SU-DHL-6 (cell line): ENCODE measurements around the gene PMP22.

Source experiments
- H2AFZ ChIP-seq: fragments of 200-600 bp; sonication (generic); 2 replicates; pipeline ENCODE4 v1.6.1; 2014; ENCODE audit warnings: low read depth, mild to moderate bottlenecking, moderate library complexity, mixed read lengths, antibody characterized with exemption, low read length; ENCODE audit not compliant: severe bottlenecking
- H3F3A ChIP-seq: fragments of 200-600 bp; shearing (Covaris generic); 2 replicates; pipeline ENCODE4 v1.6.0; 2016; ENCODE audit warnings: antibody characterized with exemption, mild to moderate bottlenecking; ENCODE audit not compliant: insufficient read depth
- H3K27ac ChIP-seq: fragments of 200-600 bp; sonication (generic); 2 replicates; pipeline ENCODE4 v1.5.1; 2016; ENCODE audit warnings: low read depth, mild to moderate bottlenecking, low read length, moderate library complexity, mixed read lengths
- H3K27me3 ChIP-seq: fragments of 200-600 bp; sonication (generic), shearing (Covaris generic); 2 replicates; pipeline ENCODE4 v1.6.0; 2014; ENCODE audit warnings: mild to moderate bottlenecking, low read length
- H3K36me3 ChIP-seq: fragments of 200-600 bp; sonication (generic); 2 replicates; pipeline ENCODE4 v1.6.1; 2014; ENCODE audit warnings: mild to moderate bottlenecking, low read length, mixed read lengths
- H3K4me2 ChIP-seq: fragments of 300-600, 200-600 bp; shearing (Covaris generic), sonication (generic); 2 replicates; pipeline ENCODE4 v1.6.0; 2014; ENCODE audit warnings: low read length, low read depth, mild to moderate bottlenecking; ENCODE audit not compliant: poor library complexity, severe bottlenecking
- H3K4me3 ChIP-seq: fragments of 200-600 bp; sonication (generic); 2 replicates; pipeline ENCODE4 v1.5.1; 2014; ENCODE audit warnings: antibody characterized with exemption, low read length, mild to moderate bottlenecking, mixed read lengths; ENCODE audit not compliant: insufficient read depth, poor library complexity, severe bottlenecking
- H3K79me2 ChIP-seq: fragments of 200-600 bp; sonication (generic); 2 replicates; pipeline ENCODE4 v1.6.1; 2014; ENCODE audit warnings: mild to moderate bottlenecking, low read length, moderate library complexity; ENCODE audit not compliant: insufficient read depth
- H3K9ac ChIP-seq: fragments of 200-600 bp; sonication (generic); 2 replicates; pipeline ENCODE4 v1.7.0; 2014; ENCODE audit warnings: mild to moderate bottlenecking, low read length
- H3K9me2 ChIP-seq: fragments of 200-600 bp; sonication (generic); replicated peaks from 2 replicates; pipeline ENCODE4 v1.6.1; 2014; ENCODE audit warnings: low read length; ENCODE audit not compliant: insufficient read depth
- H3K9me3 ChIP-seq: fragments of 200-600 bp; sonication (generic); 2 replicates; pipeline ENCODE4 v1.6.1; 2014; ENCODE audit warnings: low read length, mixed read lengths; ENCODE audit not compliant: insufficient read depth
- H4K20me1 ChIP-seq: fragments of 200-600 bp; sonication (generic); 2 replicates; pipeline ENCODE4 v1.6.1; 2014; ENCODE audit warnings: low read depth, mild to moderate bottlenecking, antibody characterized with exemption, low read length, moderate library complexity, mixed read lengths
- CTCF ChIP-seq: fragments of 200-600 bp; sonication (generic); IDR thresholded peaks from one replicate; pipeline ENCODE4 v1.5.1; 2017; ENCODE audit warnings: antibody characterized with exemption, mild to moderate bottlenecking, low read length, moderate library complexity; ENCODE audit not compliant: insufficient read depth, poor library complexity, severe bottlenecking
- EZH2phosphoT487 ChIP-seq: fragments of 200-600 bp; sonication (generic), shearing (Covaris generic); conservative IDR thresholded peaks from 2 replicates; pipeline ENCODE4 v1.6.1; 2018; ENCODE audit warnings: mild to moderate bottlenecking, antibody characterized with exemption, low read length, moderate library complexity, mixed read lengths

Gene PMP22

GRCh38 chr17:15303268-15303667, 38.1 kb upstream of the PMP22 start:
- H3F3A ChIP-seq: no peaks in the 10 kb centered on the region
- H2AFZ ChIP-seq: no peak overlapping the region
- H3K9ac ChIP-seq: no peak overlapping the region
- H3K4me2 ChIP-seq: no peak overlapping the region
- no peak overlapping the region for H3K4me3 ChIP-seq
- H3K9me3 ChIP-seq: no peaks in the 10 kb centered on the region
- H3K27me3 ChIP-seq: no peaks in the 10 kb centered on the region
- TF ChIP-seq CTCF (no peak), EZH2phosphoT487 (no peak)
- H3K27ac ChIP-seq: no peak overlapping the region
- no peaks in the 10 kb centered on the region for H4K20me1 ChIP-seq
- H3K36me3 ChIP-seq: no peaks in the 10 kb centered on the region
- H3K9me2 ChIP-seq: no peaks in the 10 kb centered on the region
- no peaks in the 10 kb centered on the region for H3K79me2 ChIP-seq

GRCh38 chr17:15301845-15302244, 36.7 kb upstream of the PMP22 start:
- no peak overlapping the region for H2AFZ ChIP-seq
- H3K4me3 ChIP-seq: no peak overlapping the region
- H3K9me3 ChIP-seq: no peaks in the 10 kb centered on the region
- no peak overlapping the region for H3K27ac ChIP-seq
- H3F3A ChIP-seq: no peaks in the 10 kb centered on the region
- H3K9ac ChIP-seq: no peak overlapping the region
- H3K9me2 ChIP-seq: no peaks in the 10 kb centered on the region
- no peaks in the 10 kb centered on the region for H3K79me2 ChIP-seq
- H4K20me1 ChIP-seq: no peaks in the 10 kb centered on the region
- TF ChIP-seq EZH2phosphoT487 (no peak), CTCF (no peak)
- no peak overlapping the region for H3K4me2 ChIP-seq
- no peaks in the 10 kb centered on the region for H3K27me3 ChIP-seq
- no peaks in the 10 kb centered on the region for H3K36me3 ChIP-seq

GRCh38 chr17:15298176-15298575, 33.0 kb upstream of the PMP22 start:
- TF ChIP-seq CTCF: no peak
- no peak for TF ChIP-seq EZH2phosphoT487
- no peaks in the 10 kb centered on the region for H3K9me2 ChIP-seq
- H3K9me3 ChIP-seq: no peaks in the 10 kb centered on the region
- no peaks in the 10 kb centered on the region for H3K27me3 ChIP-seq
- H3K27ac ChIP-seq: no peak overlapping the region
- H2AFZ ChIP-seq: no peak overlapping the region
- H3F3A ChIP-seq: no peaks in the 10 kb centered on the region
- no peaks in the 10 kb centered on the region for H3K36me3 ChIP-seq
- no peaks in the 10 kb centered on the region for H3K79me2 ChIP-seq
- no peaks in the 10 kb centered on the region for H4K20me1 ChIP-seq
- no peak overlapping the region for H3K4me3 ChIP-seq
- no peak overlapping the region for H3K9ac ChIP-seq
- no peak overlapping the region for H3K4me2 ChIP-seq
